DND-41 (cell line): ENCODE results near the gene PPOX.

Source experiments
- EZH2 ChIP-seq: IDR thresholded peaks from 3 replicates; pipeline ENCODE4 v1.6.1; 2012; ENCODE audit warnings: borderline replicate concordance, low read depth, mild to moderate bottlenecking, moderate library complexity, low read length, inconsistent platforms; ENCODE audit not compliant: severe bottlenecking
- TF ChIP-seq, protein P1 (sequence below): IDR thresholded peaks from 2 replicates; pipeline ENCODE4 v1.5.1; 2012; ENCODE audit warnings: borderline replicate concordance, low read length, moderate library complexity, mild to moderate bottlenecking; ENCODE audit not compliant: poor library complexity, severe bottlenecking; ENCODE audit errors: extremely low read depth

DNA sequence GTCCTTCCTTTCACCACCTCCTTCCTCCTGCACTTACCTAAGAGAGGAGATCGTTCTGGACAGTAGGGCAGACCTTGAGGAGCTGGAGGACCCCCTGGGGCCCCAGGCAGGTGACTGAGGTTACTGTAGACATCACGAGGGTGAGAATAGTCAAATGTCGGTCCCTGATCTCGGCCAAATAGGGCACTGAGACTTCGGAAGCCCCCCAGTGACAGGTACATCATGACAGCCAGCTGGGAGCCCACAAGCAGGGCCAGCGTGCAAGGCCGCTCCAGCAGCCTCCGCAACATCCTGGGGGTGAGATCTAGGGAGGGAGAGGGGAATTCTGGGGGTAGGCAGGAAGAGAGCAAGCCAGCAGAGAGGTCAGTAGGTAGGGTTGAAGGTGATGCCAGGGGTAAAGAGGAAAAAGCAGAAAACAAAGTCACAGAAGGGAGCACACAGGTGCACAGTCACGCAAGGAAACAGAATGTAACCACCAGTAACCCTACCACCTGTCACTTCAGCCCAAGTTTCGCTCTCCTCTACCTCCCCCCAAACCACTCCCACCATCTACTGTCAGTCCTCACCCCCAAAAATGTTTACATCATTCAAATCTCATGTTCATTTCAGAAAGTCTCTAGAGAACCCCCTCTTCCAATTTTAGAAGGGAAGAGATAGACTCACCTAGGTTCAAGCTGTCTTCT, 9.7 kb downstream of the PPOX start:
- TF ChIP-seq, protein P1, sequence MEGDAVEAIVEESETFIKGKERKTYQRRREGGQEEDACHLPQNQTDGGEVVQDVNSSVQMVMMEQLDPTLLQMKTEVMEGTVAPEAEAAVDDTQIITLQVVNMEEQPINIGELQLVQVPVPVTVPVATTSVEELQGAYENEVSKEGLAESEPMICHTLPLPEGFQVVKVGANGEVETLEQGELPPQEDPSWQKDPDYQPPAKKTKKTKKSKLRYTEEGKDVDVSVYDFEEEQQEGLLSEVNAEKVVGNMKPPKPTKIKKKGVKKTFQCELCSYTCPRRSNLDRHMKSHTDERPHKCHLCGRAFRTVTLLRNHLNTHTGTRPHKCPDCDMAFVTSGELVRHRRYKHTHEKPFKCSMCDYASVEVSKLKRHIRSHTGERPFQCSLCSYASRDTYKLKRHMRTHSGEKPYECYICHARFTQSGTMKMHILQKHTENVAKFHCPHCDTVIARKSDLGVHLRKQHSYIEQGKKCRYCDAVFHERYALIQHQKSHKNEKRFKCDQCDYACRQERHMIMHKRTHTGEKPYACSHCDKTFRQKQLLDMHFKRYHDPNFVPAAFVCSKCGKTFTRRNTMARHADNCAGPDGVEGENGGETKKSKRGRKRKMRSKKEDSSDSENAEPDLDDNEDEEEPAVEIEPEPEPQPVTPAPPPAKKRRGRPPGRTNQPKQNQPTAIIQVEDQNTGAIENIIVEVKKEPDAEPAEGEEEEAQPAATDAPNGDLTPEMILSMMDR = no peak
- no peak for TF ChIP-seq EZH2
